ENCODE results near the gene XKRX. TPM values are rescaled to one million over a fixed set of nuclear protein-coding genes. Genes with fewer than 3 reads are reported as not detected.

The XKRX gene
- total and polyA plus RNA-seq, 2 of the 13 experiments (the other 11 are each of a cell fraction or from before 2014, with no cell fraction given) = not detected

GRCh38 chrX:100931218-100931924, 2.7 kb upstream of the XKRX start (continued):
- TF ChIP-seq FOXO4 (CRISPR knock-in tag; conservative IDR thresholded peaks at IDR 0.05) (no peak), ZMYM3 (CRISPR knock-in tag; IDR thresholded peaks at IDR 0.05) (no peak), ZNF598 (CRISPR knock-in tag; IDR thresholded peaks at IDR 0.05; ENCODE audit: borderline replicate concordance) (no peak), SNAPC2 (CRISPR knock-in tag; IDR thresholded peaks at IDR 0.05) (no peak)

GRCh38 chrX:100926453-100926852, 2.3 kb downstream of the XKRX start:
- Histone ChIP-seq H3K4me1 (ENCODE audit: insufficient read depth, low read length) (peaks cover 6% of the 10 kb centered on the region; the same call in 1 of the 2 replicates), H2AFZ (ENCODE audit: low read length) (no peak overlapping the region), H3K9me3 (ENCODE audit: low read length) (no peaks in the 10 kb centered on the region), H3K36me3 (replicated peaks in 1 of 2; ENCODE audit: control insufficient read depth in 1 of 2, insufficient read depth in 2 of 2, low read length in 2 of 2) (no peaks in the 10 kb centered on the region), H3K27ac (ENCODE audit: extremely low read length, insufficient read depth, low read length) (no peak overlapping the region), H3K4me2 (ENCODE audit: low read depth, low read length) (no peak overlapping the region), H3K27me3 (ENCODE audit: control insufficient read depth in 1 of 2, insufficient read depth in 2 of 2, low read length in 2 of 2) (no peaks in the 10 kb centered on the region), H3K79me2 (ENCODE audit: insufficient read depth, low read length) (no peaks in the 10 kb centered on the region), H3K9ac (ENCODE audit: insufficient read depth, low read depth, low read length) (no peak overlapping the region), H3K4me3 (replicated peaks in 1 of 3; ENCODE audit: insufficient read depth in 1 of 3, low read depth in 2 of 3, low read length in 3 of 3) (no peak overlapping the region), H4K20me1 (ENCODE audit: insufficient read depth, low read length) (no peaks in the 10 kb centered on the region)
- POLR2A ChIA-PET = no interaction called here
- intact Hi-C loops (cut with micrococcal nuclease; ENCODE audit: unreplicated experiment) = no loop called here
- no peak for TF ChIP-seq ZNF644 (CRISPR knock-in tag; IDR thresholded peaks at IDR 0.05; ENCODE audit: low read depth)
- no peak for TF ChIP-seq NFIC (IDR thresholded peaks at IDR 0.05; ENCODE audit: low read length)
- no peak for TF ChIP-seq HNRNPL (IDR thresholded peaks at IDR 0.05; ENCODE audit: low read depth, low read length)
- WGBS (ENCODE audit: low lambda C conversion rate) = 0% methylated on average over 2 of the region's 2 CpGs
- BruUV-seq (replicated peaks) = no TSS peak
- in situ Hi-C loops (cut with HindIII; ENCODE audit: extremely low pct_ligation_motif_present, low pct_unique_long_range_greater_than_20kb) = no loop called here
- DNase-seq (ENCODE audit: low spot score) (no peak), ATAC-seq (no peak), FAIRE-seq (no peak)
- CTCF ChIA-PET (ENCODE audit: low intra/inter-chr PET ratio, low total read pairs) = no interaction called here
